GM19372 (cell line): Measurements from ENCODE around the gene CD53.
A peak's percentile ranks its signal among the peaks of the same experiment; 100 is the strongest.
"Not testable (repeated sequence)": the region's sequence is repeated elsewhere in the genome, so short reads cannot be mapped to it uniquely, and the experiment has no call there.

Experiments
- ATAC-seq: cut with Tn5 transposase; IDR thresholded peaks from one replicate; pipeline ENCODE4 v1.9.1; 2021; ENCODE audit warnings: mild to moderate bottlenecking, low read depth, moderate library complexity; ENCODE audit not compliant: unreplicated experiment

Gene CD53, protein sequence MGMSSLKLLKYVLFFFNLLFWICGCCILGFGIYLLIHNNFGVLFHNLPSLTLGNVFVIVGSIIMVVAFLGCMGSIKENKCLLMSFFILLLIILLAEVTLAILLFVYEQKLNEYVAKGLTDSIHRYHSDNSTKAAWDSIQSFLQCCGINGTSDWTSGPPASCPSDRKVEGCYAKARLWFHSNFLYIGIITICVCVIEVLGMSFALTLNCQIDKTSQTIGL

GRCh38 chr1:110872745-110873720, at the start of gene CD53:
CD53 (plus strand) TSS chr1:110873148; CDS start chr1:110891409, 18,261 bp downstream.
- ATAC-seq, result peak; percentile 44

GRCh38 chr1:110824192-110824591, 48.8 kb upstream of the CD53 start:
- no peak for ATAC-seq

- ATAC-seq, result no peak
Observed at GRCh38 chr1:110829955-110830553, 42.9 kb upstream of the CD53 start.

- ATAC-seq, result not testable (repeated sequence)
Observed at GRCh38 chr1:110833779-110834178, 39.2 kb upstream of the CD53 start.

DNA sequence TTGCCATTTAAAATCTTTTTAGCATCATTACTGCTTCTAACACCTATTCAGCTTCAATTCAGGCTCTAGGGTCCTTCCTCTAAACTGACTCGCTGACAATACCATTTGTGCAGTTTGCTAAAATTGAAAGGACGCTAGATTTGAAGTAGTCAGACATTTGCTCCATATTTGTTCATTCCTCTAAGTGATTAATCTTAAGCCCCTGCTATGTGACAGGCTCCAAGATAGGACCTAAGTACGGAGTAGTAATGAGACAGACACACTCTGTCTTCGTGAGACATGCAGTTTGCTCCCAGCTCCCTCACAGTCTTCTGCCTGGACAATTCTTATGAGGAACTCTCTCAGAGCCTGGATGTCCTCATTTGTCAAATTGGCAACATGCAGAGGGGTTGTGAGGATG, 26.1 kb upstream of the CD53 start:
- no peak for ATAC-seq

DNA sequence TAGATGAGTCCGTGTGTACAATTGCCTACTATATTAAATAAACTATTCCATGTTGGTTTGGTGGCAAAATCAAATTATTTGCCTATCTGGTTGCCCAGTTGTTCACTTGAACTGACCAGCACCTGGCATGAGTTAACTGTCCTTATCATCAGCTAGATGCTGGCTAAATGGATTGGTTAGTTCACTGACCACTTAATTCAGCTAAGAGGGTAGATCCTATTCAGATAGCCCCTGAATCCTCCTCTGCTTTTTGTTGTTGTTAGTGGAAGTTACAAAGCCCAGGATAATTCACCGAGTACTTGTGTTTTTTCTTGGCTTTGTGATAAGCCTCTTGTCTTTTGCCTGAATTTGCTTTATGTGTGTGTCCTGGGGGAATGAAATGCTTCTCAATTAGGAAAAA, 22.8 kb upstream of the CD53 start:
- no peak for ATAC-seq

DNA sequence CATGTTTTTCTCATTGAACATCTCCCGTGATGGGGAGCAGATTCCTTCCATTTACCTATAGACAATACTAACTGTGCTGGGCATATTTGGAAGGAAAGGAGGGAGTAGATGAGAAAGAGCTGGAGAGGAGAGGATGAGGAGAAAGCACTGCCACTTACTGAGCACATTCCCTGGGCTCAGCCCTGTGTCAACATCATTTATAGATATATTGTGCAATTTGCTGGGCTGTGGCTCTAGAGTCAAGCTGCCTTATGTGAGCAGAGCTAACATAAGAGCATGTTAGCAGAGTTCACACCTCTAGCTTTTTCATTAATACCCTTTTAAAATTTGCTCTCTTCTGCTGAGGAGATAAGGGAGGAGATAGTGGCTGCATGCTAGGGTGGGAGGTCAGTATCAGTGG, 22.3 kb upstream of the CD53 start:
- no peak for ATAC-seq

DNA sequence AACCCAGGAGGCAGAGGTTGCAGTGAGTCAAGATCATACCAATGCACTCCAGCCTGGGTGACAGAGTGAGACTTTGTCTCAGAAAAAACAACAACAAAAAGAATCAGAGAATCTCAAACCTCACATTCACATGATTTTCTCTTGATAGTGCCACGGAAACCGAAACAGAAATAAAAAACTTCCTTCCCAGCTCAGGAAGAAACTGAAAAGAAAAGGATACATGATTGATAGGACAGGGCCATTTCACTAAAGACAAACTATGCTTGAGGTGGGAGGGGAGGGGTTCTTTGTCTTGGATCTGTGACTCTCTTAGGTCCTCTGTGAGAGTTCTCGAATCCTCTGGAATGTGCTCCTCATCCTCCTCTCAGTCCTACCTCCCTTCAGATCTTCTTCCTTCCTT, 19.8 kb upstream of the CD53 start:
- no peak for ATAC-seq

GRCh38 chr1:110856410-110856809, 16.5 kb upstream of the CD53 start:
- ATAC-seq, result no peak

DNA sequence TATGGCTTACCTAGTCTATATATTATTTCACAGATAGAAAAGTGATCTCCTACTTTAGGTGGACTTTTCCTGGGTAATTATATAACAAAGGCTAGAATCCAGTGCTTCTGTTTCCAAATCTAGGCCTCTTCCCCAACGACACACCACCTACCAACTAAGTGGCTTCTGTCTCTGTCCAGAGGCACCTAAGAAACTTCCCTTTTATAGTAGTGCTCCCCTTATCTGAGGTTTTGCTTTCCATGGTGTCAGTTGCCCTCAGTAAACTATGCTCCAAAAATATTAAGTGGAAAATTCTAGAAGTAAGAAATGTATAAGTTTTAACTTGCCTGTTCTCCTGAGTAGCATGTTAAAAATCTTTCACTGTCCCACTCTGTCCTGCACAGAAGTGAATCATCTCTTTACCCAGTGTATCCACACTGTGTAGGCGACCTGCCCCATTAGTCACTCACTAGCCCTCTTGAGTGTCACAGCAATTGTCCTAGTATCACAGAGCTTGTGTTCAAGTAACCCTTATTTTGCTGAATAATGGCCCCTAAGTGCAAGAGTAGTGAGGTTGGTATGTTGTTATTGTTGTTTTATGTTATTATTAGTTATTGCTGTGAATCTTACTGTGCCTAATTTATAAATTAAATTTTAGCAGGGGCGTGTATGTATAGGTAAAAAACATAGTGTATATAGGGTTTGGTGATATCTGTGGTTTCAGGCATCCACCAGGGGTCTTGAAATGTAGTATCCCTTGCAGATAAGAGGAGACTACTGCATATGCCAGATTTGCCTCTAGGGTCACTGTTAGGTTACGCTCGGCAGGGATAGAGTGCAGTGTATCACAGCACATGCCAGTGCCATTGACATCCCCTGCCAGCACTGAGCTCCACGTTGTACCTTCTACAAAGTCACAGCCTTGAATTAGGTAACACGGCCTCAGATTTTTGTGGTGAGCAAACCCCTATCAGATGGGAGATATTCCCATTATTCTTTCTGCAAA, 14.7 kb upstream of the CD53 start:
- no peak for ATAC-seq

DNA sequence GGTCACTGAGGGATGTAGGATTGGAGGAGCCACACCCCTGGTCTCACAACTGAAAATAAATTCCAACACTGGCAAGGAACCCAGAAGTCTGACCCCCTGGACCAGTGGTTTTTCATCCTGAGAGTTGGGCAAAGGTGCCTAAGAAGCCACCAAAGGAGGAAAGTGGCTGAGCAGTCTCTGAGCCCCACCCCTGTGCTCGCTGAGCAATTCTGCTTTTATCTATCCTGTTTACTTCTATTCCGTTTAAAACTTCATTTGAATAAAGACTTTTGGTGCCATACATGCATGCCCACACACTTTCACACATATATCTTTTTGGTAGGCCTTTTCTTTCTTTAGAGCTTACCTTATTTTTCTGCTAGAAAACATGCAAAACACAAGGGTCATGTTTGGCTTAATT, 13.9 kb upstream of the CD53 start:
- no peak for ATAC-seq

- no peak for ATAC-seq
Observed at GRCh38 chr1:110860174-110860573, 12.8 kb upstream of the CD53 start.

DNA sequence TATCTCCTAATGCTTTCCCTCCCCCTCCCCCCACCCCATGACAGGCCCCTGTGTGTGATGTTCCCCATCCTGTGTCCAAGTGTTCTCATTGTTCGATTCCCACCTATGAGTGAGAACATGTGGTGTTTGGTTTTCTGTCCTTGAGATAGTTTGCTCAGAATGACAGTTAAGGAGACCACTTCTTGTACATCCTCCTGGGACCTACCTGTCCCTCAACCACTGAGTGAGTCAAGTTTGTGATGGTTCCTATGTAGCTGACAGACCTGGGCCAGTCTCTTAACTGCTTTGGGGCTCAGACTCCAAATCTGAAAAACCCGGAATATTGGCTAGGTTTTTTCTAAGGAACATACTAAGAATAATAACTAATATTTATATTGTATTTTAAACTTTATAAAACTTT, 12.3 kb upstream of the CD53 start:
- ATAC-seq, result not testable (repeated sequence)

- not testable (repeated sequence) for ATAC-seq
Observed at GRCh38 chr1:110861942-110862341, 11.0 kb upstream of the CD53 start.

DNA sequence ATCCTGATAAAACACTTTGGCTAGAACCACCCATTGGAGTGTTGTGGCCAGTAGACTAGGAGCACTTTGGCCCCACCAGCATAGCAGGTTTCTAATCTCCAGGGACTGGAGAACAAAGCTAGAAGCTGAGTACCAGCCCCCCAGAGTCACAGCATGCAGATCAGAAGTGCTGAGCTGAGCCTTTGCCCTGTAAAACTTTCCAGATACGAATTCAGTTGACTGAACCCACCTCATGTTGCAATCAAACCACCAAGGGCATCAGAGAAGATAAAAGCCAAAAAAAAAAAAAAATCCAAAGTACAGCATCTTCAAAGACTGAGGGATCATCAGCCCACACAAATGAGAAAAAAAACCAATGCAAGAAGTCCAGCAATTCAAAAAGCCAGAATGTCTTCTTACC, 8.7 kb upstream of the CD53 start:
- no peak for ATAC-seq

GRCh38 chr1:110870721-110871388, 2.1 kb upstream of the CD53 start:
- ATAC-seq, result no peak

DNA sequence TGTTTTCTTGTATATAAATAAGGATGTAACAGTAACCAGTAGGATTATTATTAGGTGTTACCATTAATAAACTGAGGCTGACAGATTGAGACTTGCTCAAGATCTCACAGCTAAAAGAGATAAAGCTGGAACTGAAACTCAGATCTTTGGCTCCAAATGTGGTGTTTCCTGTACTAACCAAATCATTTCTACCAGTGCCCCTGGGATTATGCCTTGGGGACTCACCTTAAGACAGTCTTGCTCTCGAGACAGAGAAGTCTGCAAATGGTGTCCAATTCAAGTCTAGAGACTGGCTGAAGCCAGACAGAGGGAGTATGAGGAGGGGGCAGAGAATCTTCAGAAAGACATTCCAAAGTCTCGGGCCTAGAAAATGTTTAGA, 593 bp upstream of the CD53 start:
- no peak for ATAC-seq

- ATAC-seq, result no peak
Observed at GRCh38 chr1:110873856-110874255, 908 bp downstream of the CD53 start.

GRCh38 chr1:110874324-110875215, 1.6 kb downstream of the CD53 start:
- ATAC-seq, result no peak
